GM12878 (cell line): ENCODE measurements around the gene SBNO2. TPM values are rescaled to one million over a fixed set of nuclear protein-coding genes. Genes with fewer than 3 reads are reported as not detected.
A peak's percentile ranks its signal among the peaks of the same experiment; 100 is the strongest.

Experiments
- CHD1 ChIP-seq: IDR thresholded peaks from 2 replicates; pipeline ENCODE4 v1.6.1; 2012; ENCODE audit warnings: low read depth, low read length, improper control_type of control experiment
- CREB1 ChIP-seq: IDR thresholded peaks from 2 replicates; pipeline ENCODE4 v1.6.1; 2012; ENCODE audit warnings: low read depth, mild to moderate bottlenecking, inconsistent platforms
- DPF2 ChIP-seq: fragments of 450-650 bp; IDR thresholded peaks from 2 replicates; pipeline ENCODE4 v1.6.1; 2017; ENCODE audit warnings: mild to moderate bottlenecking
- FOS ChIP-seq: IDR thresholded peaks from 3 replicates; pipeline ENCODE4 v1.6.1; 2011; ENCODE audit warnings: borderline replicate concordance; ENCODE audit not compliant: insufficient read length; ENCODE audit errors: extremely low read depth
- HDAC6 ChIP-seq: fragments of 200-600 bp; sonication (generic); IDR thresholded peaks from one replicate; pipeline ENCODE4 v1.8.0; 2017; ENCODE audit warnings: antibody characterized with exemption; ENCODE audit not compliant: unreplicated experiment
- HDGF ChIP-seq: fragments of 450-650 bp; IDR thresholded peaks from 2 replicates; pipeline ENCODE4 v1.6.1; 2016; ENCODE audit warnings: antibody characterized with exemption
- NFXL1 ChIP-seq: fragments of 450-650 bp; IDR thresholded peaks from 2 replicates; pipeline ENCODE4 v1.6.1; 2017; ENCODE audit warnings: antibody characterized with exemption, mild to moderate bottlenecking, borderline replicate concordance
- PKNOX1 ChIP-seq: fragments of 450-650 bp; IDR thresholded peaks from 2 replicates; pipeline ENCODE4 v1.6.1; 2016; ENCODE audit warnings: mild to moderate bottlenecking
- PRDM15 ChIP-seq: fragments of 450-650 bp; formaldehyde crosslinking; IDR thresholded peaks from 2 replicates; pipeline ENCODE4 v1.4.0; 2020; ENCODE audit warnings: mild to moderate bottlenecking, moderate library complexity
- REST ChIP-seq: IDR thresholded peaks from 2 replicates; pipeline ENCODE4 v1.6.1; 2012; ENCODE audit warnings: mild to moderate bottlenecking, low read depth, low read length
- TARDBP ChIP-seq: IDR thresholded peaks from 2 replicates; pipeline ENCODE4 v1.6.1; 2016; ENCODE audit warnings: borderline replicate concordance
- WRNIP1 ChIP-seq: IDR thresholded peaks from 2 replicates; pipeline ENCODE4 v1.6.1; 2011; ENCODE audit warnings: low read depth, low read length, improper control_type of control experiment, borderline replicate concordance
- ZBTB40 ChIP-seq: fragments of 450-650 bp; IDR thresholded peaks from 2 replicates; pipeline ENCODE4 v1.6.1; 2016; ENCODE audit warnings: mild to moderate bottlenecking, moderate library complexity, borderline replicate concordance
- polyA plus RNA-seq, 11 experiments: library from polyadenylated mRNA; depleted of rRNA in 4 of 11; unstranded in 6 of 11; stranded (reverse) in 5 of 11; fragments of >200 nt; fragmentation: Nextera tagmentation in 4 of 11; fragmentation: Illumina TruSeq in 1 of 11; extraction: Ambion mirVana in 4 of 11; extraction: Trizol in 1 of 11; gene quantifications; 1 replicate in 1 of 11; 2 replicates in 10 of 11; pipeline versions ENCODE4 v1.2.1 to v1.2.3, GENCODE V29; 2011 to 2016; ENCODE audit warnings: inconsistent platforms in 2 of 11, missing spikeins in 2 of 11, low read depth in 1 of 11
- total RNA-seq, 4 experiments: library from RNA; depleted of rRNA in 3 of 4; stranded (reverse); fragments of >200 nt in 3 of 4; fragmentation: Illumina TruSeq in 1 of 4; extraction: Trizol in 1 of 4; gene quantifications; 2 replicates each; pipeline versions ENCODE4 v1.2.1 to v1.2.3, GENCODE V29; 2013 to 2021

The SBNO2 gene
- total and polyA plus RNA-seq, 10 of the 15 experiments (the other 5 are each of a cell fraction or from before 2014, with no cell fraction given) = 0.08 to 44.6 (median 5.4) TPM

- TF ChIP-seq REST (no peak), CREB1 (peak; percentile 76), TARDBP (peak; percentile 47; the same call in 1 of the 2 replicates), ZBTB40 (peak; percentile 55; the same call in 1 of the 2 replicates), PRDM15 (CRISPR knock-in tag) (no peak), HDGF (peak; percentile 53; the same call in 1 of the 2 replicates), NFXL1 (no peak), WRNIP1 (no peak), CHD1 (no peak), FOS (no peak), DPF2 (no peak), PKNOX1 (peak; percentile 85), HDAC6 (no peak)
These were observed 78.9 kb downstream of the SBNO2 start, which contains the start of gene POLR2E (continued) for GRCh38 chr19:1094978-1095701.
